ENCODE measurements around the gene BBX.

The BBX gene

GRCh38 chr3:107791450-107791849, 268.7 kb downstream of the BBX start:
- Histone ChIP-seq H3K4me1 (ENCODE audit: control insufficient read depth in 1 of 2, insufficient read depth in 2 of 2, low read length in 2 of 2) (no peaks in the 10 kb centered on the region), H3K27me3 (ENCODE audit: low read depth, low read length) (no peaks in the 10 kb centered on the region), H3K27ac (ENCODE audit: low read length) (no peak overlapping the region), H3K36me3 (ENCODE audit: control insufficient read depth in 1 of 2, insufficient read depth in 2 of 2, low read length in 2 of 2) (peaks cover 10 to 13% of the 10 kb centered on the region in 2 donors), H3K4me3 (ENCODE audit: low read depth in 1 of 2, low read length in 2 of 2) (no peak overlapping the region), H3K9me3 (ENCODE audit: control insufficient read depth in 1 of 2, low read length in 2 of 2) (no peaks in the 10 kb centered on the region)

DNA sequence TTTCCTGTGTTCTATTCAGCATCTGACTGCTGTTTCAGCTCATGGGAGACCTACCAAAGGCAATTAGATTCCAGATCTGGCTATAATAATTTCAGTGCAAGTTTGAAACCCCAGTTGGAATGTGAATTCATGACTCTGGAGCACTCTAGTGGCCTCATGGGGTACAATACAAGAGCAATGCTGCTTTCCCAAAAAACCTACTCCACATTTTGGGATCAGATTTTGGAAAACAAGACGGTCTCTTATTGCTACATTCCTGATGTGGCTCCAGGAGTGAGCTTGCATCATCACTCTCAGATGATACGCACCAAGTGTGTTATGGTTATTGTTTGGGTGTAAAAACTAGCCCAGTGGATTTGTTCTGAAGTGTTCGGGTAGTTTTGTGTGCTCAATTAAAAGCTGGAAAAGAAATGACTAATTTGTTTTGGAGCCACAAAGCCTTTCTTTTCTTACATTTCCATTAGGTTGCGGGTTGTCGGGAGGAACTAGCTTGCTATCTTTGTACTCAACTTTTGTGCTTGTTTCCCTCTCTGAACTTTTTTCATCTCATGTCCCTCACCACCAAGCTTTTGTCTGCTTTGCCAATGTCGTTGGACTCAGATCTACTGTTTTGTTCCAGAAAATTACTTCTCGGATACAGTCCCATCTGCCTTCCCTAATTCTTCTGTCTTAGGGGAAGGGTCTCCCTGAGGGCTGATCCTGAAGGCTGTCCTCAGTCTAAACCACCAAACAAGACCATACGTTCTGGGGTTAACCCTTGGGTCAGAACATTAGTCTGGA, 272.1 kb downstream of the BBX start:
- Histone ChIP-seq H3K27ac (ENCODE audit: low read length) (no peak overlapping the region), H3K9me3 (ENCODE audit: control insufficient read depth in 1 of 2, low read length in 2 of 2) (no peaks in the 10 kb centered on the region), H3K36me3 (ENCODE audit: control insufficient read depth in 1 of 2, insufficient read depth in 2 of 2, low read length in 2 of 2) (peaks cover 10 to 20% of the 10 kb centered on the region in 2 donors), H3K27me3 (ENCODE audit: low read depth, low read length) (no peaks in the 10 kb centered on the region), H3K4me3 (ENCODE audit: low read depth in 1 of 2, low read length in 2 of 2) (no peak overlapping the region), H3K4me1 (ENCODE audit: control insufficient read depth in 1 of 2, insufficient read depth in 2 of 2, low read length in 2 of 2) (no peaks in the 10 kb centered on the region)

DNA sequence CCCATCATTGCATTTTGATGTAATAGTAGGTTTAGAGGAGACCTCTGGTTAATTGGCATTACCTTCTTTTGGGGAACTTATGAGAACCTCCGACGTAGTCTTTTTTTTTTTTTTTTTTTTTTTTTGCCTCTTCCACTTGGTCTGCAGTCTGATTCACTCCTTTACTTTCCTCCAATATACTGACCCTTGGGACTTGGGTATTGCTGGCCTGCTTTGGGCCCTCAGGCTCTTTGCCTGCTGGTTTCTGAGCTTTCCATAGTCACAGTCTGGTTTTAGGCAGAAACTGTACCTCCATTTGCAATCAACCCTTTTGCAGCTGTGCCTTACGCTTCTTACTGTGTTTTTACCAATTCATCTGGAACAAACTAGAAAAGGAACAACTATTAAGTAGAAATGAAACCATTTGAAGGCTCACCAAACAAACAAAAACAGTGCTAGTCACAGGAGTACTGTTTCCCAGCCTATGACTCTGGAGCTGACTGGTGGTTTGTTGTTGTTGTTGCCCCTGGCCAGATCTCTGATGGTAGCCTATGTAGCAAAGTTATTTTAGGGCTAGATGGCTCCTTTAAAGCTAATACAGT, 272.8 kb downstream of the BBX start:
- no peak overlapping the region for H3K4me3 ChIP-seq (ENCODE audit: low read depth in 1 of 2, low read length in 2 of 2)

GRCh38 chr3:107796791-107797190, 274.0 kb downstream of the BBX start:
- Histone ChIP-seq H3K27ac (ENCODE audit: low read length) (no peak overlapping the region), H3K36me3 (ENCODE audit: control insufficient read depth in 1 of 2, insufficient read depth in 2 of 2, low read length in 2 of 2) (peaks cover 19 to 26% of the 10 kb centered on the region in 2 donors), H3K4me3 (ENCODE audit: low read depth in 1 of 2, low read length in 2 of 2) (no peak overlapping the region), H3K27me3 (ENCODE audit: low read depth, low read length) (no peaks in the 10 kb centered on the region), H3K4me1 (ENCODE audit: control insufficient read depth in 1 of 2, insufficient read depth in 2 of 2, low read length in 2 of 2) (no peaks in the 10 kb centered on the region), H3K9me3 (ENCODE audit: control insufficient read depth in 1 of 2, low read length in 2 of 2) (no peaks in the 10 kb centered on the region)

More for the DNA sequence above, 272.8 kb downstream of the BBX start:
- no peaks in the 10 kb centered on the region for H3K27me3 ChIP-seq (ENCODE audit: low read depth, low read length)
- peaks cover 10 to 15% of the 10 kb centered on the region in 2 donors for H3K36me3 ChIP-seq (ENCODE audit: control insufficient read depth in 1 of 2, insufficient read depth in 2 of 2, low read length in 2 of 2)
- H3K4me1 ChIP-seq (ENCODE audit: control insufficient read depth in 1 of 2, insufficient read depth in 2 of 2, low read length in 2 of 2): no peaks in the 10 kb centered on the region
- H3K27ac ChIP-seq (ENCODE audit: low read length): no peak overlapping the region
- no peaks in the 10 kb centered on the region for H3K9me3 ChIP-seq (ENCODE audit: control insufficient read depth in 1 of 2, low read length in 2 of 2)

DNA sequence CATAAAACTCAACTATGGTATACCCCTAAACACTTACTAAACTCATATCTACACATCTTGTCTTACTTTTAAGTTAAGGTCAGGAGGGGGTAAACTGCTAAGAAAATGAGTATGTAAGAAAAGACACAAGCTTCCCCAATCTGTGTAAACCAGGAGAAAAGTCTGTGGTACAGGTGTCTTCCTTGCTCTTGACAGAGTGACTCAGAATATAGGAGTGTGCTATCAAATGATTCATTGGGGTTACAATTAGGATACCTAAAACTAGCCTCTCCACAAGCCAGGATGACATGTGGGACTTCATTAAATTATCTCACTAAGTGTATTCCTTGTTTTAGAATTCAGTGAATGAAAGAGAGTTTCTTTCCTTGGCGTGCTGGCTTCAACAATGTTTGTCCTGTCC, 274.8 kb downstream of the BBX start:
- Histone ChIP-seq H3K4me3 (ENCODE audit: low read depth in 1 of 2, low read length in 2 of 2) (no peak overlapping the region), H3K36me3 (ENCODE audit: control insufficient read depth in 1 of 2, insufficient read depth in 2 of 2, low read length in 2 of 2) (peaks cover 22 to 34% of the 10 kb centered on the region in 2 donors), H3K4me1 (ENCODE audit: control insufficient read depth in 1 of 2, insufficient read depth in 2 of 2, low read length in 2 of 2) (no peaks in the 10 kb centered on the region), H3K27me3 (ENCODE audit: low read depth, low read length) (no peaks in the 10 kb centered on the region), H3K27ac (ENCODE audit: low read length) (no peak overlapping the region), H3K9me3 (ENCODE audit: control insufficient read depth in 1 of 2, low read length in 2 of 2) (no peaks in the 10 kb centered on the region)

DNA sequence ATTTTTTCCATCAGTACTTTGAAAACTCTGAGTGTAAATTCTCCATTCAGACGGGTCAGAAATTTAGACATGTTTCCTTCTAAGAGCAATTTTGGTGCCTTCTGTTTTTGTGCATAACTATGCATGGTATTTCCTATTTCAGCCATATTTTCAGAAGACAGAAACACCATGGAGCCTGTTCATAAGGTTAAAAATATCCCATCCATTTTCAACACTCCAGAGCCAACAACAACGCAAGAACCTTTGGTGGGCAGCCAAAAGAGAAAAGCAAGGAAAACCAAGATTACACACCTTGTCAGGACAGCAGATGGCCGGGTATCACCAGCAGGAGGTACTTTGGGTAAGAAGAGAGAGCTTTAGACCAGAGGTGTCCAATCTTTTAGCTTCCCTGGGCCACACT, 275.6 kb downstream of the BBX start:
- Histone ChIP-seq H3K27ac (ENCODE audit: low read length) (no peak overlapping the region), H3K4me1 (ENCODE audit: control insufficient read depth in 1 of 2, insufficient read depth in 2 of 2, low read length in 2 of 2) (no peaks in the 10 kb centered on the region), H3K9me3 (ENCODE audit: control insufficient read depth in 1 of 2, low read length in 2 of 2) (no peaks in the 10 kb centered on the region), H3K27me3 (ENCODE audit: low read depth, low read length) (no peaks in the 10 kb centered on the region), H3K4me3 (ENCODE audit: low read depth in 1 of 2, low read length in 2 of 2) (no peak overlapping the region), H3K36me3 (ENCODE audit: control insufficient read depth in 1 of 2, insufficient read depth in 2 of 2, low read length in 2 of 2) (peaks cover 26 to 35% of the 10 kb centered on the region in 2 donors)

DNA sequence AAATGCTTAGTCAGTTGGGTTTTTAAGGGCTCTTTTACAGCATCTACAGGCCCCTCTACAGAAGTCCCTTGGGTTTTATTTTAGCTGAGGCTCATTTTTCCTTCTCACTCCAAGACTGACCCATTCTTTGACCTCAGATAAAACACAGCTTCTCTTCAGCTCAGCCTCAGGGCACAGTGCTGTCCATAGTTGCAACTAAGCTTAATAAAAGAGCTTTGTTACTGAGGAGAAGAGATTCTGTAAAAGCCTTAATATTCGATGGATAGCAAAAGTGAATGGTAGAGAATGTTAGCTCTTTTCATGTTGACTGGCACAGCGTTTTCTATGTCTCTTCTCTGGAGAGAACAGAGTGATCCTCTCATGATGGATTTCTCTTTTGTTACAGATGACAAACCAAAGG, 277.9 kb downstream of the BBX start:
- Histone ChIP-seq H3K36me3 (ENCODE audit: control insufficient read depth in 1 of 2, insufficient read depth in 2 of 2, low read length in 2 of 2) (peaks cover 32 to 52% of the 10 kb centered on the region in 2 donors), H3K27me3 (ENCODE audit: low read depth, low read length) (no peaks in the 10 kb centered on the region)

DNA sequence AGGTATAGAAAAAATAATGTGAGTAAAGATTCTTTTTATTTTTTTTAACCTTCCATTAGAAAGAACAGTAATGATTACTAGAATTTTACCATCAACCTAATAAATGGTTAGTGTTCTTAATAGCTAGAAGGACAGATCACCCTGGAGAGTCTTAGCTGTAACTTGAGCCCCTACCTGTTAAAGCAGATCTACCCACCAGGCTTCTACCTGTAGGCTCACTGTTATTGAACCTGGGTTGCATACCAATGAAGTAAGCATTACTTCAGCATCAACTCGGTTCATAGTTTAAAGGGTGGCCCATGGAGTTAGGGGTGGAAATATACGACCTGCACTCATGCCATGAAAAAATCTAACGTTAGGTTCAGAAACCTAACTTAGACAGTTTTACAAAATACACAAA, 280.4 kb downstream of the BBX start:
- no peaks in the 10 kb centered on the region for H3K4me1 ChIP-seq (ENCODE audit: control insufficient read depth in 1 of 2, insufficient read depth in 2 of 2, low read length in 2 of 2)
- no peak overlapping the region for H3K27ac ChIP-seq (ENCODE audit: low read length)
- peaks cover 38 to 71% of the 10 kb centered on the region in 2 donors for H3K36me3 ChIP-seq (ENCODE audit: control insufficient read depth in 1 of 2, insufficient read depth in 2 of 2, low read length in 2 of 2)
- no peaks in the 10 kb centered on the region for H3K27me3 ChIP-seq (ENCODE audit: low read depth, low read length)
- no peaks in the 10 kb centered on the region for H3K9me3 ChIP-seq (ENCODE audit: control insufficient read depth in 1 of 2, low read length in 2 of 2)
- H3K4me3 ChIP-seq (ENCODE audit: low read depth in 1 of 2, low read length in 2 of 2): no peak overlapping the region

More for the DNA sequence above, 277.9 kb downstream of the BBX start:
- Histone ChIP-seq H3K9me3 (ENCODE audit: control insufficient read depth in 1 of 2, low read length in 2 of 2) (no peaks in the 10 kb centered on the region), H3K4me1 (ENCODE audit: control insufficient read depth in 1 of 2, insufficient read depth in 2 of 2, low read length in 2 of 2) (no peaks in the 10 kb centered on the region), H3K27ac (ENCODE audit: low read length) (no peak overlapping the region), H3K4me3 (ENCODE audit: low read depth in 1 of 2, low read length in 2 of 2) (no peak overlapping the region)

DNA sequence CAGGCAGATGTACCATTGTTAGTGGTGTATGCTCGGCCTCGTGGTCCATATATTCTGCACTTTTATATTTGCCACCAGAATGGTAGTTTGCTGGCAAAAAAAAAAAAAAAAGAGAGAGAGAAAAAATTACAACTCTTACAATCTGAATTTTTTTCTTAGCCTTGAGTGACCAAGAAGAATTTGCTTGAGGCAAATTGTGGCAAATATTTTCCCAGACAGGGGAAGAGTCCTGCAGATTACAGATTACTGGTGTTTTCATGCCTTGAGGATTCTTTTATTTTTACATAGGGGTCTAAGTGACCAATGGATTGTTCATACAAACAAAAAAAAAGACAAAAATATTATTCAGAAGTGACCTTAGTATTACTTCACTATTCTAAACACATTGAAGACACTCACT, 283.3 kb downstream of the BBX start:
- Histone ChIP-seq H3K4me3 (ENCODE audit: low read depth in 1 of 2, low read length in 2 of 2) (no peak overlapping the region), H3K27me3 (ENCODE audit: low read depth, low read length) (no peaks in the 10 kb centered on the region), H3K4me1 (ENCODE audit: control insufficient read depth in 1 of 2, insufficient read depth in 2 of 2, low read length in 2 of 2) (no peaks in the 10 kb centered on the region), H3K36me3 (ENCODE audit: control insufficient read depth in 1 of 2, insufficient read depth in 2 of 2, low read length in 2 of 2) (peaks cover 35 to 56% of the 10 kb centered on the region in 2 donors), H3K27ac (ENCODE audit: low read length) (no peak overlapping the region), H3K9me3 (ENCODE audit: control insufficient read depth in 1 of 2, low read length in 2 of 2) (no peaks in the 10 kb centered on the region)

GRCh38 chr3:107806536-107806935, 283.8 kb downstream of the BBX start:
- H3K9me3 ChIP-seq (ENCODE audit: control insufficient read depth in 1 of 2, low read length in 2 of 2): no peaks in the 10 kb centered on the region
- H3K4me3 ChIP-seq (ENCODE audit: low read depth in 1 of 2, low read length in 2 of 2): no peak overlapping the region
- H3K4me1 ChIP-seq (ENCODE audit: control insufficient read depth in 1 of 2, insufficient read depth in 2 of 2, low read length in 2 of 2): no peaks in the 10 kb centered on the region
- H3K27ac ChIP-seq (ENCODE audit: low read length): no peak overlapping the region
- H3K36me3 ChIP-seq (ENCODE audit: control insufficient read depth in 1 of 2, insufficient read depth in 2 of 2, low read length in 2 of 2): peaks cover 30 to 51% of the 10 kb centered on the region in 2 donors
- H3K27me3 ChIP-seq (ENCODE audit: low read depth, low read length): no peaks in the 10 kb centered on the region

GRCh38 chr3:107810171-107811071, 287.7 kb downstream of the BBX start:
- no peaks in the 10 kb centered on the region for H3K27me3 ChIP-seq (ENCODE audit: low read depth, low read length)
- H3K4me3 ChIP-seq (ENCODE audit: low read depth in 1 of 2, low read length in 2 of 2): no peak overlapping the region
- H3K4me1 ChIP-seq (ENCODE audit: control insufficient read depth in 1 of 2, insufficient read depth in 2 of 2, low read length in 2 of 2): peaks cover 0 to 7% of the 10 kb centered on the region in 2 donors
- H3K27ac ChIP-seq (ENCODE audit: low read length): no peak overlapping the region
- peaks cover 13 to 22% of the 10 kb centered on the region in 2 donors for H3K36me3 ChIP-seq (ENCODE audit: control insufficient read depth in 1 of 2, insufficient read depth in 2 of 2, low read length in 2 of 2)
- H3K9me3 ChIP-seq (ENCODE audit: control insufficient read depth in 1 of 2, low read length in 2 of 2): no peaks in the 10 kb centered on the region
